HG03575 (cell line): ENCODE data around the gene MIF.

Experiments used
- ATAC-seq: cut with Tn5 transposase; IDR thresholded peaks from one replicate; pipeline ENCODE4 v1.9.1; 2021; ENCODE audit not compliant: unreplicated experiment, insufficient number of reproducible peaks, low FRiP score; ENCODE audit errors: extremely low read depth

Gene MIF

GRCh38 chr22:23868580-23868979 lies 25.6 kb upstream of the MIF start:
- no peak for ATAC-seq

DNA sequence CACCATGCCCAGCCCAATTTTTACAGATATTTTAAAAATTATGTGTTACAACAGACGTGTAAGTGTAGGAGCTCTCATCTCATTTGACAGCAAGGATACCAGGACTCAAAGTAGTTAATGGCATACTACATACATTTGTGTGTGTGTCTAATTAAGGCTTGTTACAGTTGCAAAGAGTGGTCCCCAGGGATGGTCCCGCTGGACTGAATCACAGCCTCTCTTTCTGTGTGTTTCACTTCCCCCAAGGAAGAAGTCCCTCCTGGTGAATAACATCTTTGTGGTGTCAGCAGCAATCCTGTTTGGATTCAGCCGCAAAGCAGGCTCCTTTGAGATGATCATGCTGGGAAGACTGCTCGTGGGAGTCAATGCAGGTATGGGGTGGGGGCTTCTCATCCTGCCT lies 19.3 kb upstream of the MIF start:
- ATAC-seq, result no peak

- ATAC-seq, result no peak
Measured at GRCh38 chr22:23875801-23876200, 18.4 kb upstream of the MIF start.

DNA sequence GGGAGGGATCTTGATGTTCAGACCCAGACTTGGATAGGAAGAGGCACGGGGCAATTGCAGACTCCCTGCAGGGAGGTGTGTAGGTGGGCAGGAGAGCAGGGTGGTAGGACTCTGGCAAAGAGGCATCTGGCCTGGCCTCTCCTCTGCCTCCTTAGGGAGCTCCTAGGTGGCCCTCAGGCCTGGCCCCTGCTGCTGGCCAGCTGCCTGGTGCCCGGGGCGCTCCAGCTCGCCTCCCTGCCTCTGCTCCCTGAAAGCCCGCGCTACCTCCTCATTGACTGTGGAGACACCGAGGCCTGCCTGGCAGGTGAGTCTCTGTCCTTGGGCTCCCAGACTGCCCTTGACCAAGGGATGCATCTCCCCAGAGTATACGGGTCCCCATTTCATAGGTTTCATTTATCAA lies 16.6 kb upstream of the MIF start:
- ATAC-seq, result no peak

GRCh38 chr22:23878219-23878618 lies 16.0 kb upstream of the MIF start:
- no peak for ATAC-seq

- no peak for ATAC-seq
Measured at GRCh38 chr22:23882370-23882769, 11.8 kb upstream of the MIF start.

GRCh38 chr22:23883658-23884057 lies 10.5 kb upstream of the MIF start:
- ATAC-seq, result no peak

DNA sequence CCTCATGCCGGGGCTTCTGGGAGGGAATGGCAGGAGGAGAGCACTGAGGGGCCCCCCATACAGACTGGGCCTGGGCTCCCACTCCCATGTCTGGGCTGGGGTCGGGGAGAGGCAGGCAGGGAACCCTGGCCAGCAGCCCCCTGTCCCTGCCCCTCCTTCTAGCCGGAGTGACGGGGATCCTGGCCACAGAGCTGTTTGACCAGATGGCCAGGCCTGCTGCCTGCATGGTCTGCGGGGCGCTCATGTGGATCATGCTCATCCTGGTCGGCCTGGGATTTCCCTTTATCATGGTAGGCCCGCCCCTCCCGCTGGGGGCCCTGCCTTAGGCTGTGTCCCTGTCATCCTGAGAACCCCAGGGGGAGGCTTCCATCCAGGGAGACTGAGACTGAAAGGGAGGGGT lies 10.0 kb upstream of the MIF start:
- no peak for ATAC-seq

DNA sequence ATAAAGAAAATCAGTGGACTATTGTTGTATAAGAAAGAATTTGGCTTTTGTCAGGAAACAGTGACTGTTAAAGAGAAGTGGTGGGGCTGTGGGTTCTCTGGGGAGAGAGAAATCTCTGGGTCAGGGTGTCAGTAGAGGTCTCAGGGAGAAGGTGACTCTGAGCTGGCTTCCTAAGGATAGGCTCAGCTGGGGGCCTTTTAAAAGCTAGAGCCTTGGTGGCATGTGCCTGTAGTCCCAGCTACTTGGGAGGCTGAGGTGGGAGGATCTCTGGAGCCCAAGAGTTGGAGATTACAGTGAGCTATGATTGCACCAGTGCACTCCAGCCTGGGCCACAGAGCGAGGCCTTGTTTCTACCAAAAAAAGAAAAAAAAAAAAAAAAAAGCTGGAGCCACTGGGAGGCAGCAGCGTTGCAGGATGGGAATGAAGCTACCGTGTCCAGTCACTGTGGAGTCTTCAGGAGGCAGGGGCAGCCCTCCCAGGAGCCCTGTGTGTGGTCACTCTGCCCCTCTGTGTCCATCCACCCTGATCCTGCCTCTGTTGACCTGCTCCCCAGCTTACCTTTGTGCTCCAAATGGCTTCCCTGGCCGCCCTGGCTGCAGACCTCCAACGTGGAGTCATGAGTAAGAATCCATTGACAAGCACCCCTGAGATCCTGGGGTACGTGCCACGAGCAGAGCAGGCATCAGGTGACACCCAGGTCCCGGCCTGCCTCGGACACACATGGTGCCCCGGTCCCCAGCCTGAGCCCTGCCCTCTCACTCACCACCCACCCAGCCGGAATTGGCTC lies 5.4 kb upstream of the MIF start:
- no peak for ATAC-seq

GRCh38 chr22:23889620-23890019 lies 4.6 kb upstream of the MIF start:
- no peak for ATAC-seq

DNA sequence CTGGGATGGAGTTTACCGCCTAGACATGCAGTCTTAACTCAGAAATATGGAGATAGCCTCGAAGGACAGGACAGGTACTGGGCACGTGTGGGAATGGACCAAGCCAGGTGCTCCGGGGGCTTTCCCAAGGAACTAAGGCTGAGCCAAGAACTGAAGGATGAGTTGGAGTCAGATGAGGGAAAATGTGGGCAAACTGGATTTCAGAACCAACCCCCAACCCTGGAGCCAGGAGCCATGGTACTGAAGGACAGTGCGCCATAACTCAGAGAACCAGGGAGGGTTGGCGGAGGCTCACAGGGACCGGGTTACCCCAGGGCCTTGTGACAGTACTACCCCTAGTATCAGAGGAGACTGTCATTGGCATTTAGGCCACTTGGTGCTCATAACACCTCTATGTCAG lies 2.5 kb upstream of the MIF start:
- ATAC-seq, result no peak

DNA sequence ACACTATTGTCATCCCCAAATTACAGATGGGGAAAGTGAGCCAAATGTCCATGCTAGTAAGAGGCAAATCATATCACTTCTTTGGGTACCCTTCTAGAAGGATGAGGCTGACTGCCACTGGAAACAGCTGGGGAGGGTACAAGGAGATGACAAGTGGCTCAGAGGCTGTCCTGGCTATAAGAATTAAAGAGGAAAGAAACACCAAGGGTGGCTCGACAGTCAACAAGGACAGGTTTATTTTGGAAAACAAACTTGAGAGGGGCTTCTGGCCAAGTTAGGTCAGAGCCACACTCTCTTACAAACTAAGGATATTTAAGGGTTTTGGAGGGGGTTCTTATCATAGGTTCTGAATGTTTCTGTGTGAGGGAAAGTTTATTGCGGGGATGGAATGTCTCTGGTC lies 2.1 kb upstream of the MIF start:
- no peak for ATAC-seq

DNA sequence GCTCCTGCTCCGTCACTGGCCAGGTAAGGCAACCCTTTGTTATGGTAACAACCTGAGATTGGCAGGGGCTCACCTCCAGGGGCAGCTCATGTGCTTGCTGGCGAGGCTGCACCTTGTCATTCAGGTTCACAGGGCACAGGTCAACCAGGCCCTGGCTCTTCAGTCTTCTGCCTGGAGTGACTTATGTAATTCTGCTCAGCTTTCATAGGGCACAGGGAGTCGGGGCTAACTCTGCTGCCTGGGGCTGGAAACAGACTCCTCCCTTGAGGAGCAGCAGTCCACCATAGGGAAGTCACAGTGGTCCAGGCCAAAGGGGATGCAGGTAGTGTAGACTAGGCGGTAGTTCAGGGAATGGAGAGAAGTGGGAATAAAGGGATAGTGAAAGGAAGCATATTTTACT lies 1.5 kb upstream of the MIF start:
- ATAC-seq, result no peak

DNA sequence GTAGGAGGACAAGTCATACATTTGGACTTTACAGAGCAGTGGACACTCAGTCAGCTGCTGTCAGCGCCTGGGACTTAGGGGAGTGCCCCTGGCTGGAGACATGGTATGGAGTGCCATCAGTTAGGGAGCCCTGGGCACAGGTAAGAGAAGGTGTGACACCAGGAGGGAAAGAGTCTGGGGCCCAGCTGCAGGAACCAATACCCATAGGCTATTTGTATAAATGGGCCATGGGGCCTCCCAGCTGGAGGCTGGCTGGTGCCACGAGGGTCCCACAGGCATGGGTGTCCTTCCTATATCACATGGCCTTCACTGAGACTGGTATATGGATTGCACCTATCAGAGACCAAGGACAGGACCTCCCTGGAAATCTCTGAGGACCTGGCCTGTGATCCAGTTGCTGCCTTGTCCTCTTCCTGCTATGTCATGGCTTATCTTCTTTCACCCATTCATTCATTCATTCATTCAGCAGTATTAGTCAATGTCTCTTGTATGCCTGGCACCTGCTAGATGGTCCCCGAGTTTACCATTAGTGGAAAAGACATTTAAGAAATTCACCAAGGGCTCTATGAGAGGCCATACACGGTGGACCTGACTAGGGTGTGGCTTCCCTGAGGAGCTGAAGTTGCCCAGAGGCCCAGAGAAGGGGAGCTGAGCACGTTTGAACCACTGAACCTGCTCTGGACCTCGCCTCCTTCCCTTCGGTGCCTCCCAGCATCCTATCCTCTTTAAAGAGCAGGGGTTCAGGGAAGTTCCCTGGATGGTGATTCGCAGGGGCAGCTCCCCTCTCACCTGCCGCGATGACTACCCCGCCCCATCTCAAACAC lies 850 bp upstream of the MIF start:
- no peak for ATAC-seq

DNA sequence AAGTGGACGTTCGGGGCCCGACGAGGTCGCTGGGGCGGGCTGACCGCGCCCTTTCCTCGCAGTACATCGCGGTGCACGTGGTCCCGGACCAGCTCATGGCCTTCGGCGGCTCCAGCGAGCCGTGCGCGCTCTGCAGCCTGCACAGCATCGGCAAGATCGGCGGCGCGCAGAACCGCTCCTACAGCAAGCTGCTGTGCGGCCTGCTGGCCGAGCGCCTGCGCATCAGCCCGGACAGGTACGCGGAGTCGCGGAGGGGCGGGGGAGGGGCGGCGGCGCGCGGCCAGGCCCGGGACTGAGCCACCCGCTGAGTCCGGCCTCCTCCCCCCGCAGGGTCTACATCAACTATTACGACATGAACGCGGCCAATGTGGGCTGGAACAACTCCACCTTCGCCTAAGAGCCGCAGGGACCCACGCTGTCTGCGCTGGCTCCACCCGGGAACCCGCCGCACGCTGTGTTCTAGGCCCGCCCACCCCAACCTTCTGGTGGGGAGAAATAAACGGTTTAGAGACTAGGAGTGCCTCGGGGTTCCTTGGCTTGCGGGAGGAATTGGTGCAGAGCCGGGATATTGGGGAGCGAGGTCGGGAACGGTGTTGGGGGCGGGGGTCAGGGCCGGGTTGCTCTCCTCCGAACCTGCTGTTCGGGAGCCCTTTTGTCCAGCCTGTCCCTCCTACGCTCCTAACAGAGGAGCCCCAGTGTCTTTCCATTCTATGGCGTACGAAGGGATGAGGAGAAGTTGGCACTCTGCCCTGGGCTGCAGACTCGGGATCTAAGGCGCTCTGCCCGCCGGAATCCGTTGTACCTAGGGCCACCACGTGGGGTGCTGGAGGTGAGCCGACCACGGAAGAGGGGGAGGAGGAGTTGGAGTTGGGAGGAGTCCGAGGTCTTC lies 771 bp downstream of the MIF start:
- no peak for ATAC-seq

GRCh38 chr22:23895599-23896144 lies 1.5 kb downstream of the MIF start:
- no peak for ATAC-seq

DNA sequence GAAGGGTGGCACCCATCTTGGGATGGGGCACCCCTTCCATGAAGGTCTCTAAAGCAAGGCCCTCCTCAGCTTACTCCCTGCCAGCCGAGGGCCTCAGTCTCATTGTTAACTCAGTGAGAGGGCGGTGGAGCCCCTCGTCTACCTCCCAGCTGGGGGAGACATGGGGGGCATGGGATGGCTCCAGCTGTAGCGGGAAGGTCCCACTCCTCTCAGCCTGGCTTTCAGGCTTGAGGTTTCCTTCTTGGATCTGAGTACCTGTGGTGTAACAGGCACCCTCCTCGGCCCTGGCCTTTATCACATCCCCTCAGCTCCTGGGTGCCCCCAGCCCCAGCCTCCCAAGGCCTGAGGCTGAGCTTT lies 2.0 kb downstream of the MIF start:
- no peak for ATAC-seq

DNA sequence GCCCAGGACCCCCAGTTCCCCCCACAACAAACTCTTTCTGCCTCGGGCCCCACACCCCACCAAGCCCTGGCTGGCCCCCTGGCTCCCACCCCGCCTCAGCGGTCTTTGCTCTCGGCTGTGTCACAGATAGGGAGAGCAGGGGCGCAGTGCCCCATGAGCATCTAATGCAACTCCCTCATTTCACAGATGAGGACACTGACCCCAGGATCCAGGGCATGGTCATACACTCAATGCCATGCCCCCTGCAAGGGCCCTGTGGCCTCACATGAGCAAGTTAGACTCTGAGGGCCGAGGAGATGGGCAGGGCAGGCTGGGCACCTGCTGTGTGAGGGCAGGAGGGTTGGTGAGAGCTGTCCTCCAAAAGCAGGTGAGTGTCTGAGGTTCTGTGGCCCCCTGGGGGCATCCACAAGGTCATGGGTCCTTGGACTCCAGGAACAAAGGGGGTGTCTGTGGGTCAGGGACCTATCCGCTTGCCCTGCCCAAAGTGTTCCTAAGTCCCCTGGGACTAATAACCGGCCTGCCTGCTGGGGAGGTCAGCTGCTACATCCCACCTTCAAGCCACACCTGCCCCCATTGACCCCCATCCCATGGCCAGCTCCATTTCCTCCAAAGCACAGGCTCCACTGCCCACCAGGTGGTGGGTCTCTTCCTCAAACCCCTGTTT lies 2.5 kb downstream of the MIF start:
- no peak for ATAC-seq

GRCh38 chr22:23897320-23897719 lies 3.1 kb downstream of the MIF start:
- no peak for ATAC-seq
